Measurements from ENCODE around the gene MYL2.

- TF ChIP-seq EZH2 (IDR thresholded peaks at IDR 0.05; ENCODE audit: low read depth, unreplicated experiment): no peak
- TF ChIP-seq CTCF (conservative IDR thresholded peaks at IDR 0.05; ENCODE audit: low read depth in 2 of 2): no peak
- TF ChIP-seq POLR2AphosphoS5 (IDR thresholded peaks at IDR 0.05; ENCODE audit: low read depth): no peak
- no peak for TF ChIP-seq REST (IDR thresholded peaks at IDR 0.05; ENCODE audit: unreplicated experiment)
- no peak for TF ChIP-seq NANOG (IDR thresholded peaks at IDR 0.05; ENCODE audit: borderline replicate concordance)
- TF ChIP-seq EZH2phosphoT487 (IDR thresholded peaks at IDR 0.05; ENCODE audit: unreplicated experiment): no peak
- no peak for TF ChIP-seq CREB1 (CRISPR knock-in tag; IDR thresholded peaks at IDR 0.05; ENCODE audit: low read depth)
Measured at GRCh38 chr12:110927546-110927945, 7.2 kb upstream of the MYL2 start.
